Sigmoid colon (tissue), 7 donors: ENCODE measurements around the gene RAP1A. TPM values are rescaled to one million over a fixed set of nuclear protein-coding genes. Genes with fewer than 3 reads are reported as not detected.
A peak's percentile ranks its signal among the peaks of the same experiment; 100 is the strongest.

Source experiments
- DNase-seq: peaks from one replicate; pipeline ENCODE4 v3.0.0-alpha.2; 2019
- H3K27ac ChIP-seq, 4 donors: fragments of 200-600 bp; sonication (generic); one replicate each; pipeline ENCODE4 v1.5.1; 2016 to 2019; ENCODE audit warnings: mild to moderate bottlenecking in 1 of 4
- H3K27me3 ChIP-seq, 3 donors: fragments of 200-600 bp; sonication (generic); one replicate each; pipeline ENCODE4 v1.5.1; 2019; ENCODE audit warnings: mild to moderate bottlenecking in 1 of 3
- H3K36me3 ChIP-seq, 4 donors: fragments of 200-600 bp; sonication (generic); one replicate each; pipeline ENCODE4 v1.5.1; 2016 to 2019
- H3K4me1 ChIP-seq, 4 donors: fragments of 200-600 bp; sonication (generic); one replicate each; pipeline ENCODE4 v1.5.1; 2017 to 2019
- H3K4me3 ChIP-seq, 4 donors: fragments of 200-600 bp; sonication (generic); one replicate each; pipeline ENCODE4 v1.5.1; 2017 to 2019; ENCODE audit warnings: mild to moderate bottlenecking in 2 of 4, moderate library complexity in 1 of 4
- H3K9me3 ChIP-seq, 4 donors: fragments of 200-600 bp in 3 of 4; sonication (generic) in 3 of 4; one replicate each; pipeline versions ENCODE4 v1.5.1 to v1.6.1; 2013 to 2019
- CTCF ChIP-seq, 4 experiments: fragments of 450-650 bp in 3 of 4; fragments of 200-600 bp in 1 of 4; IDR thresholded peaks; one replicate each; pipeline ENCODE4 v1.5.1; 2016 to 2019; ENCODE audit warnings: antibody characterized with exemption in 4 of 4, mild to moderate bottlenecking in 3 of 4, moderate library complexity in 2 of 4
- EP300 ChIP-seq, 4 donors: sonication (generic); formaldehyde crosslinking; IDR thresholded peaks; one replicate each; pipeline ENCODE4 v1.6.1; 2017; ENCODE audit warnings: antibody characterized with exemption in 4 of 4
- POLR2A ChIP-seq, 2 donors: fragments of 450-650 bp; IDR thresholded peaks; one replicate each; pipeline ENCODE4 v1.6.1; 2016; ENCODE audit warnings: antibody characterized with exemption in 2 of 2, mild to moderate bottlenecking in 2 of 2, moderate library complexity in 2 of 2
- POLR2AphosphoS5 ChIP-seq, 4 donors: sonication (generic); formaldehyde crosslinking; IDR thresholded peaks; one replicate each; pipeline ENCODE4 v1.6.1; 2017; ENCODE audit warnings: antibody characterized with exemption in 4 of 4
- WGBS, 2 donors: extraction: QIAGEN DNeasy Blood & Tissue Kit; methylation state at CpG; one replicate each; pipeline ENCODE4 v1.1.7; 2013; 5-methylcytosine and 5-hydroxymethylcytosine counted together
- intact Hi-C: fragments of 100-400 bp; cut with DNase I; formaldehyde crosslinking; loops from one replicate; pipeline ENCODE4 v1.15.1; 2023
- polyA plus RNA-seq, 3 donors: library from polyadenylated mRNA; stranded (reverse); fragments of 200-250 nt; gene quantifications; one replicate each; pipeline ENCODE4 v1.2.3, GENCODE V29; 2013
- small RNA-seq, 3 donors: library from RNA; depleted of rRNA; stranded (forward); fragments of <200 nt; gene quantifications; one replicate each; pipeline ENCODE3, GENCODE V24; 2016
- total RNA-seq, 4 donors: library from RNA; depleted of rRNA; stranded (reverse); fragments of >200 nt; gene quantifications; one replicate each; pipeline ENCODE4 v1.1.0, GENCODE V29; 2016
- donor health status: healthy with polysubstance abuse.
- donor health status: Bipolar disorder and iron deficiency.
- donor health status: healthy.

The RAP1A gene
- total and polyA plus RNA-seq, 7 donors = 87.5 to 381 (median 213) TPM

- DNase-seq = no peak
- peak overlapping the region; percentile 75 to 88 (median 78) for H3K4me3 ChIP-seq
- TF ChIP-seq POLR2A (IDR thresholded peaks at IDR 0.05) (no peak), POLR2AphosphoS5 (IDR thresholded peaks at IDR 0.05) (no peak), CTCF (IDR thresholded peaks at IDR 0.05) (no peak), EP300 (IDR thresholded peaks at IDR 0.05) (no peak)
- WGBS, 2 donors = 0 to 1% methylated on average over 35 of the region's 35 CpGs
- peaks cover 0 to 24% (median 3%) of the 10 kb centered on the region in 4 donors for H3K36me3 ChIP-seq
- H3K27ac ChIP-seq = peak overlapping the region; percentile 83 to 94 (median 93)
- H3K27me3 ChIP-seq = no peaks in the 10 kb centered on the region
- H3K9me3 ChIP-seq = no peaks in the 10 kb centered on the region
- intact Hi-C loops = no loop called here
- H3K4me1 ChIP-seq = peaks cover 0 to 30% (median 24%) of the 10 kb centered on the region in 4 donors
These were observed 136.5 kb downstream of the RAP1A start for GRCh38 chr1:111756124-111756513.

GRCh38 chr1:111758373-111758772, 138.8 kb downstream of the RAP1A start:
- Histone ChIP-seq H3K4me1 (peaks cover 0 to 21% (median 18%) of the 10 kb centered on the region in 4 donors), H3K9me3 (no peaks in the 10 kb centered on the region), H3K36me3 (peaks cover 10 to 47% (median 16%) of the 10 kb centered on the region in 4 donors), H3K27me3 (no peaks in the 10 kb centered on the region), H3K4me3 (no peak overlapping the region), H3K27ac (no peak overlapping the region)
- intact Hi-C loops = no loop called here
- no peak for TF ChIP-seq POLR2AphosphoS5 (IDR thresholded peaks at IDR 0.05)
- TF ChIP-seq POLR2A (IDR thresholded peaks at IDR 0.05) = no peak
- no peak for TF ChIP-seq EP300 (IDR thresholded peaks at IDR 0.05)
- no peak for TF ChIP-seq CTCF (IDR thresholded peaks at IDR 0.05)
- WGBS, 2 donors = 21 to 53% methylated on average over 2 of the region's 2 CpGs
- no peak for DNase-seq

- 37 to 77% methylated on average over 2 of the region's 2 CpGs for WGBS, 2 donors
- no peak for DNase-seq
- Histone ChIP-seq H3K4me3 (no peak overlapping the region), H3K27ac (no peak overlapping the region), H3K27me3 (no peaks in the 10 kb centered on the region), H3K36me3 (peaks cover 13 to 80% (median 25%) of the 10 kb centered on the region in 4 donors), H3K9me3 (no peaks in the 10 kb centered on the region), H3K4me1 (peaks cover 0 to 11% (median 7%) of the 10 kb centered on the region in 4 donors)
- TF ChIP-seq POLR2AphosphoS5 (IDR thresholded peaks at IDR 0.05) = no peak
- TF ChIP-seq CTCF (IDR thresholded peaks at IDR 0.05) = no peak
- no peak for TF ChIP-seq EP300 (IDR thresholded peaks at IDR 0.05)
- no peak for TF ChIP-seq POLR2A (IDR thresholded peaks at IDR 0.05)
- intact Hi-C loops = no loop called here
These were observed 142.1 kb downstream of the RAP1A start for GRCh38 chr1:111761717-111762116.

- no peaks in the 10 kb centered on the region for H3K9me3 ChIP-seq
- H3K27ac ChIP-seq = no peak overlapping the region
- intact Hi-C loops = no loop called here
- WGBS, 2 donors = 96% methylated on average over 2 of the region's 2 CpGs
- H3K4me1 ChIP-seq = peaks cover 0 to 5% (median under 1%) of the 10 kb centered on the region in 4 donors
- H3K27me3 ChIP-seq = no peaks in the 10 kb centered on the region
- DNase-seq = no peak
- H3K36me3 ChIP-seq = peaks cover 14 to 86% (median 27%) of the 10 kb centered on the region in 4 donors
- H3K4me3 ChIP-seq = no peak overlapping the region
- TF ChIP-seq POLR2A (IDR thresholded peaks at IDR 0.05) (no peak), EP300 (IDR thresholded peaks at IDR 0.05) (no peak), CTCF (IDR thresholded peaks at IDR 0.05) (no peak), POLR2AphosphoS5 (IDR thresholded peaks at IDR 0.05) (no peak)
These were observed 142.7 kb downstream of the RAP1A start for GRCh38 chr1:111762332-111762731.

Small RNAs within 50 kb of the gene (small RNA-seq; reads per million reads assigned to genes)
- gene INKA2 (0.18 to 0.58 (median 0.22) reads per million in 3 donors), gene RNU6-151P (0 reads per million in 3 donors)

Other genes starting within 250 kb of the RAP1A start
- gene OVGP1, start 192.1 kb upstream of the RAP1A start, total RNA-seq = 1 to 10 TPM; 1.4 to 5.5 (median 2.2) TPM
- 1 to 10 TPM in 2 of 3 donors, under 1 TPM in 1; 0.69 to 1.9 (median 1.8) TPM for gene OVGP1, start 192.1 kb upstream of the RAP1A start, polyA plus RNA-seq
- 10 to 100 TPM; 16.3 to 23.8 (median 20.1) TPM for gene WDR77, start 170.5 kb upstream of the RAP1A start, total RNA-seq
- 10 to 100 TPM; 13.8 to 29.5 (median 15.5) TPM for gene WDR77, start 170.5 kb upstream of the RAP1A start, polyA plus RNA-seq
- 100 to 1,000 TPM; 157 to 217 (median 196) TPM for gene ATP5PB, start 170.3 kb upstream of the RAP1A start, total RNA-seq
- gene ATP5PB, start 170.3 kb upstream of the RAP1A start, polyA plus RNA-seq = 100 to 1,000 TPM; 515 to 849 (median 620) TPM
- 10 to 100 TPM; 15.7 to 31.0 (median 21.5) TPM for gene C1orf162, start 145.8 kb upstream of the RAP1A start, total RNA-seq
- gene C1orf162, start 145.8 kb upstream of the RAP1A start, polyA plus RNA-seq = 10 to 100 TPM; 22.8 to 27.0 (median 24.3) TPM
- 10 to 100 TPM in 2 of 4 donors, 1 to 10 TPM in 2; 3.0 to 12.8 (median 10.4) TPM for gene ADORA3, start 116.2 kb upstream of the RAP1A start, total RNA-seq
- gene ADORA3, start 116.2 kb upstream of the RAP1A start, polyA plus RNA-seq = 10 to 100 TPM in 1 of 3 donors, 1 to 10 TPM in 2; 3.0 to 20.6 (median 5.4) TPM
- 1 to 10 TPM; 1.9 to 7.5 (median 5.1) TPM for gene TMIGD3, start 116.2 kb upstream of the RAP1A start, total RNA-seq
- 10 to 100 TPM in 1 of 3 donors, 1 to 10 TPM in 2; 3.4 to 29.8 (median 6.6) TPM for gene TMIGD3, start 116.2 kb upstream of the RAP1A start, polyA plus RNA-seq
- gene INKA2, start 119.6 kb downstream of the RAP1A start, total RNA-seq = 1 to 10 TPM; 2.8 to 5.4 (median 4.4) TPM
- 1 to 10 TPM; 1.2 to 3.0 (median 2.1) TPM for gene INKA2, start 119.6 kb downstream of the RAP1A start, polyA plus RNA-seq
- 10 to 100 TPM; 18.7 to 30.9 (median 22.9) TPM for gene DDX20, start 136.1 kb downstream of the RAP1A start, total RNA-seq
- gene DDX20, start 136.1 kb downstream of the RAP1A start, polyA plus RNA-seq = 1 to 10 TPM; 2.3 to 6.1 (median 2.4) TPM